GM19238 (cell line): ENCODE data around the gene DSCAML1.

Source experiments
- DNase-seq: peaks from one replicate; pipeline ENCODE4 v3.0.0; 2011; ENCODE audit warnings: low spot score; ENCODE audit not compliant: insufficient read length

Gene DSCAML1

DNA sequence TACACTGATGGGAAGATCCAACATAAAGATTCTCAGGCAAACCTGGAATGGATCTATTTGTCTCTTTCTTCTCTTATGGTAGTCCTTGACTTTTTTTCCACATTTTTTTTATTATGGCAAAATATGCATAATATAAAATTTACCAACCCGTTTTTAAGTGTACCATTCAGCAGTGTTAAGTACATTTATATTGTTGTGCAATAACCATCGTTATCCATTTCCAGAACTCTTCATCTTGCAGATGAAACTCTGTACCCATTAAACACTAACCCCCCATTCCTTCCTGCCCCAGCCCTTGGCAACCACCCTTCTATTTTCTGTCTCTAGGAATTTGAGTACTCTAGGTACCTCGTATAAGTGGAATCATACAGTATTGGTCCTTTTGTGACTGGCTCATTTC is 99.7 kb downstream of the DSCAML1 start:
- DNase-seq: no peak

- no peak for DNase-seq
Measured at GRCh38 chr11:117696540-117696939, 100.5 kb downstream of the DSCAML1 start.

DNA sequence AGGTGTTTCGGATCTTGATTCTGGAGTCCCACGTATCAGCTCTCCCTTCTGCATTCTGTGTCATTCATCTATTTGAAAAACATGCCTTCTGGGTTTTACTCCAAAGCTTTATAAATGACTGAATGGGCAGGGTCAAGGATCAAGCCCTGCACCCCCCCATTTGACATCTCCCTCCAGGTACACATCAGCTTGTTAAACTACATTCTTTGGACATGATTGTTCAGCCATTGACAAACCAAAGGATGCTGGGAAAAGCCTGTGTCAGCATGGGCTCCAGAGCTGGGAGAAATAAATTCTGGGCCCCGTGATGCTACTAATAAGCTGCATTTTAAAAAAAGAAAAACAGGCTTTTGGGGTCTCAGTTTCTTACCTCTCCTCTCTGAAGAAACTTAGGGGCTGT is 103.7 kb downstream of the DSCAML1 start:
- no peak for DNase-seq

DNA sequence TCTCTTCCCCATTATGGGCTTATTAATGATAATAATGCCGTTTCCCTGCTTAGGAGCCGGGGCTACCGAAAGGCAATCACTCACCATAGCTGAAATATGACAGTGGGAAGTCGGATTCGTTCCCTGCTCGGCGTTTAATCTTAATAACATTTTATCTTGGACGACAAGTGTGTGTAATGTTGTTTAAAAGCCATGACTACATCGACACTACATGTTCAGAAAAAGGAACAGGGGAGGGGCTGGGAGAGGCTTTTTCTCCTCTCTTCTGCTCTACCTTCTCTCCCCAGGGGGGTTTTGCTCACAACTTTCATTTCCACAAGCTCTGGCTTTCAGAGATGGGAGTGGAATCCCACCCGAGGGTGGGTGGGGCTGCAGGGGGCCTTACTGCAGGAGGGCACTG is 105.5 kb downstream of the DSCAML1 start:
- no peak for DNase-seq

DNA sequence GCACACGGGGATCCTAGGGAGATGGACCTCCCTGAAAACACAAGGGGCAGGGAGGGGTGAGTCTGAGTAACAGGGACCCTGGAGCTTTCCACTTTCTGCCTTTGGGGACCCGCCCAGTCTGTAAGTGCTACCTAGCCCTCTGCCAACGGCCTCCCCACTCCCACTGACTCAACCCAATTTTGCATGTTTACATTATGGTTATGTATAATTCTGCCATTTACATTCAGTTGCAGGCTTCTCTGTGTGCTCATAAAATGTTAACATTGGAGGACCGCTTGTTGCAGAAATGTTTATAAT is 105.8 kb downstream of the DSCAML1 start:
- no peak for DNase-seq

DNA sequence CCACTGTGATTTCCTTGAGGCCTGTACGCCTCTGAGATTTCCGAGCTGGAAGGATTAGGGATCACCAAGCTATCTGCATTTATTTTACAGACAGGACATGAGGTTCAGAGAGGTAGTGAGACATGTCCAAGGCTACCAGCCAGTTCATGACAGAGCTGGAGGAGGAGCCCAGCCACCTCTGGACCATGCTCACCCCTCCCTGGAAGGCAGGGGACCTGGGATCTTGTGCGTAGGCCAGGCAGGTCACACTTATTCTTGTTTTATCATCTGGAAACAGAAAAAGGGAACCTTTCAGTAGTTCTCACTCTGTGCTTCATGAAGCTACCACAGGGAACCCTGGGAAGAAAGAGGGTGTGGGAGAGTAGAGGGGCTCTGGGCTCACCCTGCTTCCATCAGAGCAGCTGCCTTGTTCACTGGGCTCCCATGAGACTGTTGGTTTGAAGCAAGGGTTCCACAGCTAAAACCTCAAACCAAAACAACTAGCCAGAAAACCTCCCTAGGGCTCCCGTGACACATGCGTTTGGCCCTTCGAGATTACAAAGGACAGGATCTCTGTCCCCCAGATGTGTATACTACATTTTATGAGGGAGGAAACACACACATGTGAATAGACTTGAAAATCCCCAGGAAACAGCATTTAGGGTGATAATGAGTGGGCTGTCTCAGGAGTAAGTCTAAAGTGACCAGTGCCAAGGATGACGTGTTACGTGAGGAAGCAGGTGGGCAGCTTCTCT is 106.4 kb downstream of the DSCAML1 start:
- no peak for DNase-seq

GRCh38 chr11:117688255-117688797 is 108.7 kb downstream of the DSCAML1 start:
- DNase-seq: no peak

DNA sequence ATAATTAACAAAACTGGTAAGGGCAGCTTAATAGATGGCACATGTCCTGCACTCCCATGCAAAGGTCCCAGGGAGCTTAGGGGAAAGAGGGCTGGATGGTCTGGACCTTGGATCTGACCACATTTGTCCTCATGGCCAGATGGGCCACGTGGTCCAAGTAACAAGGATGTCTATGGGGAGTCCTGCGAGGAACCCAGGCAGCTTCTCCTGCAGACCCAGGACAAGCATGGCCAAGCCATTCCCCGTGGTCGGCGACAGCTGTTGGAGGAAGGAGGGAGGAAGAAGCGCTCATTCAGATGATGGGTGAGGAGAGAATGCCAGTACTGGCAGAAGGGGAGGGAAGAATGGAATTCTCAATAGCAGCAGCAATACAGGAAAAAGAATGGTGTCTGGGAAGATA is 109.2 kb downstream of the DSCAML1 start:
- DNase-seq: no peak

DNA sequence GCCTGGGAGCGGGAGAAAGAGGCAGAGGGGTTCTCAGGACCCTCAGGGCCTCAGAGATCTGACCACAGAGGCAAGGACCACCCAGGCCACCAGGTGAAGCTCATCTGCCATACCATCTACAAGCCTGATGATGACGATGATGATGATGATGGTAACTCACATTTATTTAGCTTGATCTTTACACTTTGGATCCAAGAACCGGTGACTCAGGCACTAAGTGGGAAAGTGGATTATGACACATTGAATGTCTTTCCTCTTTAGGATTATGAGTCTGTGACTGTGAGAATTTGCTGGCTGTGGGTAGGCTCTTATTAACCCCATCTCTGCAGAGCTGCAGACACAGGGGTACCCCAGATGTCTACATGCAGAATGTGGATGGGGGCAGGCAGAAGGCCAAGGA is 110.3 kb downstream of the DSCAML1 start:
- DNase-seq: no peak

DNA sequence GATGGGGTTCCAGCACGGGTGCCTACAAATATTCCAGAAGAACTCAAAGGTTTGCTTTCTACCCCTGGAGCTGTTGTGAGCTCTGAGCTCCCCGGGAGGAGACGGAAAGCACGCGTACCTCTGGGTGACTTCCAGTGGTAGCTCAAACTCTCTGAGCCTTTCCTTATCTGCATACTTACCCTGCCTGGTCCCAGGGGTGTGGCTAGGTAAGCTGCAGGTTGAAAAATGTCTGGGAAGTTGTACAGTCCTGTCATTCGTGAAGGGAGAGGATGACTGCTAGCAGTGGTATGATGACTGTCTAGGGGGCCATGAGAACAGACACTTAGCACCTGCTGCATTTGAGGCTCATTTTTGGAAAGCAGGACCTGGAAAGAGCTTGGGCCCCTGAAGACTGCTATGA is 111.5 kb downstream of the DSCAML1 start:
- no peak for DNase-seq

- no peak for DNase-seq
Measured at GRCh38 chr11:117684731-117685130, 112.3 kb downstream of the DSCAML1 start.

DNA sequence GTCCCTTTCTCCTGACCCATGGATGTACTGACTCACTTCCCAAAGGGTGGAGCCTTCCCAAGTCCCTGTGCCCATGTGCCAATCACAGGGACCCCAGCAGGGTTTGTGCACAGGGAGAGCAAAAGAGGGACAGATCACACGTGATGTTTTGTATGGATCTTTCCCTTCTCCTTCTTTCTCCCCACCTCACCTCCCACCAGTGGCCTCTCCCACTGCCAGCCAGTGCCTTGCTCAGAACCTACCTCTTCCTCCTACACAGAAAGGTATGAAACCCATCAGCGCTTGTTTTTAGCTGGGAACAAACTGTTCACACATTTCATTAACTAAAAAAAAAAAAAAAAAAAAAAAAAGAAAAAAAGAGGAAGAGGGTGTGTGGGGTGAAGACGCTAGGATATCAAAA is 112.9 kb downstream of the DSCAML1 start:
- no peak for DNase-seq

DNA sequence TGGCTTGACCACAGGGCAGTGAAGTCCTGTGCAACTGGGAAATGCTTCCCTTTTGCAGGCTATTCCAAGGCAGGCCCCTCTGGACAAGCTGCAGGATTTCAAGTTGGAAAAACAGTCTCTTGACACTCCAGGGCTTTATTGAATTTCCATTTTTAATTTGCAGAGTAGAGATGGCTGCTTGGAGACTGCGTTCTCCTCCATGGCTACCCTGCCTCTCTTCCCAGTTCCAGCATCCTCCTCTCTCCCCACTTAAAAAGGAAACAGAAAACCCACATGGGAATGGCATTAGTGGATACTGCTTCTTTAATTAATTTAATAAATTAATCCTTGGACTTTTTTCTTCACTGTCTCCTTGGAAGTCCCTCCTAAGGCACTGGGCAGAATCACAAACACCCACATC is 115.6 kb downstream of the DSCAML1 start:
- no peak for DNase-seq

GRCh38 chr11:117679461-117679860 is 117.6 kb downstream of the DSCAML1 start:
- no peak for DNase-seq

DNA sequence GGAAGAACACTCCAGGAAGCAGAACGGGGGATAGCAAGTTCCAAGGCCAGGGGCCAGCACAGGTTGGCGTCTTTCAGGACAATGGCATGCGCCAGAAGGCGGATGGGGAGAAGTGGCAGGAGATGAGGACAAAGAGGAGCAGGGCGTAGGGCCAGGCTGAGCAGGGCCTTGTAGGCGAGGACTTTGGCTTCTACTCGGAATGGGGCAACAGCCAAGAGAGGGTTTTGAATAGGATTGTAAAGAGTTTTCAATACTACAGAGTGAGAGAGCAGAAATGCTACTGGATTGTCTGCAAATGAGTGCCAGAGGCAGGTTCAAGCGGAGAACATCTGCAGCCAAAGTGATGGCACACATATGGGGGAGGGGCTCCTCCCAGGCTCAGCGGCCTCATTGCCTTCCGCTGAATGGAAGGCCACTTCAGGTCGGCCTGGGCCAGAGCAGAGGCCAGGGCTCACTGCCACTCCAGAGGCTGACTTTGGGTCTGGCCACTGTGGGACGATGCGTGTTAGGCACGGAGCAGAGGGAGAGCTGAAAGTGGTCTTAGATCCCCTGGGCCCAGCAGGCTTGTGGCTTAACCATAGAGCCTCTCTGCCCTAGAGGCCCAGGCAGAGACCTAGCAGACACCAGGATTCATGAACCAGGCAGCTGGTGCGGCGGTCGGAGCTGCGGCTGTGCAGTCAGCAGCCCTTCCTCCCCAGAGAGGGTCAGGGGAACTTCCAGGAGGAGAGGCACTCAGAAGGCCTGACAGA is 118.2 kb downstream of the DSCAML1 start:
- no peak for DNase-seq

GRCh38 chr11:117677729-117678310 is 119.2 kb downstream of the DSCAML1 start:
- DNase-seq: no peak

DNA sequence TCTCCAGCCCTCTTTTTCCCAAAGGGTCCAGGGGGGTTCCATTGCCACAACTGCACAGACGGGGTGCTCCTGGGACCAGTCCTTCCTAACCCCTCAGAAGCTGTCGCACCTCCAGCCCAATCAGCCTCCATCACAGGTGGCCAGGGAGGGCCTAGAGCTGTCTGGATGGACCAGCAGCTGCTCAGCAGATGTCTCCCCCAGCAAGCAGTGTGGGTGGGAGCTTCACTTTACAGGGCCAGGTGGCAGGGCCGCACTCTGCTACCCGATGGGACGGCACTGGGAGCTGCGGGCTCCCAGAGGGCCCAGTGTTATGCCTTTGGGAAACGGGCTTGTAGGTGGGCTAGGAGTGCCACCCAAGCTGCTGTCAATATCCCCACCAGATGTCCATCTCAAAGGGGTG is 120.5 kb downstream of the DSCAML1 start:
- DNase-seq: no peak

GRCh38 chr11:117673602-117674001 is 123.4 kb downstream of the DSCAML1 start:
- DNase-seq: no peak

GRCh38 chr11:117671370-117671769 is 125.6 kb downstream of the DSCAML1 start:
- DNase-seq: no peak

- DNase-seq: no peak
Measured at GRCh38 chr11:117670924-117671323, 126.1 kb downstream of the DSCAML1 start.

- no peak for DNase-seq
Measured at GRCh38 chr11:117670443-117670842, 126.6 kb downstream of the DSCAML1 start.

GRCh38 chr11:117669616-117670015 is 127.4 kb downstream of the DSCAML1 start:
- no peak for DNase-seq

DNA sequence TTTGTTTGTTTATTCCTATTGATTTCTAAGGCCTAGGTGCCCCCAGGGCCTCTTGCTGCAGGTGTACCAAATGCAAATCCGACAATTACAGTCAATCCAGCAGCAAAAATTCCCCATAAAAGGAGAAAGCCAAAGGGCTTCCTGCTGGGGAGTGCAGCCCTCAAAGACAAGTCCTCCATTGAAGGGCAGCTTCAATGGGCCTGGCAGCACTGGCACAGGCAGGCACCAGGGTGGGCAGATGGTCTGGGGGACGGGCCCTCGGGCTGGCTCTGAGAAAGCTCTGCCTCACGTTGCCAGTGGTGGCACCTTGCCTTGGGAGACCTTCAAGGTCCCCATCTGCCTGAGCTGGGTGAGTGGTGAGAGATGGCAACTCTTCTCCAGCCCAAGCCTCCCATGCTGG is 128.0 kb downstream of the DSCAML1 start:
- no peak for DNase-seq
